ENCODE measurements around the gene TMEM252. TPM values are rescaled to one million over a fixed set of nuclear protein-coding genes. Genes with fewer than 3 reads are reported as not detected.

TMEM252 gene
- total RNA-seq, 4 donors from 2014 or later = not detected

GRCh38 chr9:68551191-68551590, 10.5 kb upstream of the TMEM252 start:
- Histone ChIP-seq H3K27me3 (no peaks in the 10 kb centered on the region), H3K36me3 (no peaks in the 10 kb centered on the region), H3K4me3 (no peak overlapping the region), H3K27ac (no peak overlapping the region), H3K9me3 (no peaks in the 10 kb centered on the region), H3K4me1 (peaks cover 0 to 7% (median 0%) of the 10 kb centered on the region in 4 donors)
- TF ChIP-seq POLR2A (IDR thresholded peaks at IDR 0.05) = no peak
- 63 to 67% methylated on average over 4 of the region's 4 CpGs for WGBS, 2 donors
- DNase-seq (ENCODE audit: low spot score in 2 of 2) = no peak

GRCh38 chr9:68548241-68548640, 7.6 kb upstream of the TMEM252 start:
- WGBS, 2 donors = 44 to 57% methylated on average over 3 of the region's 3 CpGs

GRCh38 chr9:68547417-68547816, 6.7 kb upstream of the TMEM252 start:
- Histone ChIP-seq H3K27ac (peak overlapping the region in 2 of 4 donors; percentile 64 to 70), H3K9me3 (no peaks in the 10 kb centered on the region), H3K4me3 (no peak overlapping the region), H3K4me1 (peaks cover 0 to 7% (median 0%) of the 10 kb centered on the region in 4 donors), H3K36me3 (no peaks in the 10 kb centered on the region), H3K27me3 (no peaks in the 10 kb centered on the region)
- no peak for DNase-seq (ENCODE audit: low spot score in 2 of 2)
- TF ChIP-seq POLR2A (IDR thresholded peaks at IDR 0.05) = no peak
- TF ChIP-seq EP300 (IDR thresholded peaks at IDR 0.05) = peak in 1 of 2 donors; percentile 8

More at GRCh38 chr9:68548241-68548640, 7.6 kb upstream of the TMEM252 start:
- peaks cover 0 to 7% (median 0%) of the 10 kb centered on the region in 4 donors for H3K4me1 ChIP-seq
- H3K9me3 ChIP-seq = no peaks in the 10 kb centered on the region
- no peaks in the 10 kb centered on the region for H3K27me3 ChIP-seq
- H3K36me3 ChIP-seq = no peaks in the 10 kb centered on the region
- peak overlapping the region in 1 of 4 donors; percentile 52 for H3K27ac ChIP-seq
- TF ChIP-seq EP300 (IDR thresholded peaks at IDR 0.05) = no peak
- no peak for TF ChIP-seq POLR2A (IDR thresholded peaks at IDR 0.05)
- TF ChIP-seq CTCF (IDR thresholded peaks at IDR 0.05) = no peak
- H3K4me3 ChIP-seq = no peak overlapping the region
- no peak for DNase-seq (ENCODE audit: low spot score in 2 of 2)

GRCh38 chr9:68546596-68547390, 6.1 kb upstream of the TMEM252 start:
- no peaks in the 10 kb centered on the region for H3K27me3 ChIP-seq
- peak in 1 of 2 donors; percentile 39 for DNase-seq (ENCODE audit: low spot score in 2 of 2)
- no peak overlapping the region for H3K4me3 ChIP-seq
- 53 to 57% methylated on average over 6 of the region's 6 CpGs for WGBS, 2 donors
- no peak for TF ChIP-seq CTCF (IDR thresholded peaks at IDR 0.05)
- TF ChIP-seq EP300 (IDR thresholded peaks at IDR 0.05) = peak in 1 of 2 donors; percentile 73
- H3K36me3 ChIP-seq = no peaks in the 10 kb centered on the region
- peaks cover 0 to 7% (median 2%) of the 10 kb centered on the region in 4 donors for H3K4me1 ChIP-seq
- H3K27ac ChIP-seq = peak overlapping the region in 3 of 4 donors; percentile 21 to 70 (median 64)
- no peaks in the 10 kb centered on the region for H3K9me3 ChIP-seq

- TF ChIP-seq CTCF (IDR thresholded peaks at IDR 0.05) = no peak
- no peak for TF ChIP-seq EP300 (IDR thresholded peaks at IDR 0.05)
- TF ChIP-seq POLR2A (IDR thresholded peaks at IDR 0.05) = no peak
- no peaks in the 10 kb centered on the region for H3K9me3 ChIP-seq
- no peaks in the 10 kb centered on the region for H3K27me3 ChIP-seq
Observed at GRCh38 chr9:68545033-68545705, 4.5 kb upstream of the TMEM252 start.

GRCh38 chr9:68541568-68541967, 885 bp upstream of the TMEM252 start:
- H3K27ac ChIP-seq = peak overlapping the region in 1 of 4 donors; percentile 24
- H3K4me1 ChIP-seq = peaks cover 0 to 17% (median 4%) of the 10 kb centered on the region in 4 donors
- no peaks in the 10 kb centered on the region for H3K9me3 ChIP-seq
- H3K36me3 ChIP-seq = no peaks in the 10 kb centered on the region
- no peak for DNase-seq (ENCODE audit: low spot score in 2 of 2)
- no peak for TF ChIP-seq POLR2A (IDR thresholded peaks at IDR 0.05)
- no peak for TF ChIP-seq CTCF (IDR thresholded peaks at IDR 0.05)
- no peak for TF ChIP-seq EP300 (IDR thresholded peaks at IDR 0.05)
- no peak overlapping the region for H3K4me3 ChIP-seq
- 33 to 39% methylated on average over 2 of the region's 2 CpGs for WGBS, 2 donors
- no peaks in the 10 kb centered on the region for H3K27me3 ChIP-seq

More at GRCh38 chr9:68545033-68545705, 4.5 kb upstream of the TMEM252 start:
- 82 to 86% methylated on average over 3 of the region's 3 CpGs for WGBS, 2 donors
- H3K27ac ChIP-seq = no peak overlapping the region
- no peak overlapping the region for H3K4me3 ChIP-seq
- DNase-seq (ENCODE audit: low spot score in 2 of 2) = no peak
- no peaks in the 10 kb centered on the region for H3K36me3 ChIP-seq
- peaks cover 0 to 17% (median 6%) of the 10 kb centered on the region in 4 donors for H3K4me1 ChIP-seq

Data from tibial nerve (tissue), 4 donors.